Endodermal cell (in vitro differentiated cells): ENCODE data around the gene EBNA1BP2. TPM values are rescaled to one million over a fixed set of nuclear protein-coding genes. Genes with fewer than 3 reads are reported as not detected.

ENCODE experiments used
- DNase-seq: peaks from one replicate; pipeline ENCODE4 v3.0.0-alpha.2; 2017
- H3K27ac ChIP-seq: 2 replicates; pipeline ENCODE4 v1.5.1; 2013; ENCODE audit warnings: mild to moderate bottlenecking, low read depth, low read length, moderate library complexity
- H3K27me3 ChIP-seq: 2 replicates; pipeline ENCODE4 v1.6.1; 2013; ENCODE audit warnings: mild to moderate bottlenecking, low read length, moderate library complexity; ENCODE audit not compliant: insufficient read depth, control insufficient read depth, poor library complexity, severe bottlenecking
- H3K36me3 ChIP-seq: 2 replicates; pipeline ENCODE4 v1.7.0; 2013; ENCODE audit warnings: mild to moderate bottlenecking, low read length, moderate library complexity; ENCODE audit not compliant: control insufficient read depth, insufficient read depth
- H3K4me1 ChIP-seq: one replicate; pipeline ENCODE4 v1.7.0; 2013; ENCODE audit warnings: low read length; ENCODE audit not compliant: control insufficient read depth, insufficient read depth
- H3K4me3 ChIP-seq: 2 replicates; pipeline ENCODE4 v1.5.1; 2013; ENCODE audit warnings: mild to moderate bottlenecking, low read length, moderate library complexity
- H3K9ac ChIP-seq: 2 replicates; pipeline ENCODE4 v1.6.1; 2013; ENCODE audit warnings: mild to moderate bottlenecking, low read length, moderate library complexity; ENCODE audit not compliant: poor library complexity, severe bottlenecking; ENCODE audit errors: extremely low read depth
- H3K9me3 ChIP-seq: 2 replicates; pipeline ENCODE4 v1.6.1; 2013; ENCODE audit warnings: mild to moderate bottlenecking, low read length, moderate library complexity; ENCODE audit not compliant: control insufficient read depth
- H3K27ac Mint-ChIP-seq: 2 replicates; pipeline ENCODE4 v1.8.0; 2020; ENCODE audit warnings: mixed read lengths
- H3K27me3 Mint-ChIP-seq: 2 replicates; pipeline ENCODE4 v1.8.0; 2021; ENCODE audit warnings: mild to moderate bottlenecking, mixed read lengths; ENCODE audit not compliant: insufficient read depth
- H3K36me3 Mint-ChIP-seq: 2 replicates; pipeline ENCODE4 v1.8.0; 2020; ENCODE audit warnings: low read depth, mixed read lengths
- H3K4me1 Mint-ChIP-seq: 2 replicates; pipeline ENCODE4 v1.8.0; 2020; ENCODE audit warnings: mixed read lengths
- H3K4me3 Mint-ChIP-seq: 2 replicates; pipeline ENCODE4 v1.8.0; 2020; ENCODE audit warnings: mild to moderate bottlenecking, moderate library complexity, mixed read lengths
- H3K9me3 Mint-ChIP-seq: 2 replicates; pipeline ENCODE4 v1.8.0; 2020; ENCODE audit warnings: mild to moderate bottlenecking, mixed read lengths
- CTCF ChIP-seq: fragments of 200-600 bp; sonication (generic); conservative IDR thresholded peaks from 2 replicates; pipeline ENCODE4 v1.5.0; 2021; ENCODE audit warnings: antibody characterized with exemption, mild to moderate bottlenecking
- WGBS, 2 experiments: methylation state at CpG; one replicate each; pipeline versions ENCODE4 v1.1.5 to v1.1.7; 2013; ENCODE audit warnings: missing lambda C conversion rate in 2 of 2, mixed read lengths in 1 of 2; ENCODE audit not compliant: insufficient coverage in 1 of 2, insufficient read length in 1 of 2; 5-methylcytosine and 5-hydroxymethylcytosine counted together
- total RNA-seq, 2 donors: library from RNA; stranded (reverse); fragmentation: NEBNext Ultra II Directional in 1 of 2; extraction: Animal tissue kit (Norgen Biotek cat#: 25700) in 1 of 2; gene quantifications; 2 replicates in 1 of 2; 3 replicates in 1 of 2; pipeline ENCODE4 v1.2.1, GENCODE V29; 2021

Gene EBNA1BP2
- total RNA-seq, 2 donors from 2014 or later = 50.2 to 51.7 TPM

DNA sequence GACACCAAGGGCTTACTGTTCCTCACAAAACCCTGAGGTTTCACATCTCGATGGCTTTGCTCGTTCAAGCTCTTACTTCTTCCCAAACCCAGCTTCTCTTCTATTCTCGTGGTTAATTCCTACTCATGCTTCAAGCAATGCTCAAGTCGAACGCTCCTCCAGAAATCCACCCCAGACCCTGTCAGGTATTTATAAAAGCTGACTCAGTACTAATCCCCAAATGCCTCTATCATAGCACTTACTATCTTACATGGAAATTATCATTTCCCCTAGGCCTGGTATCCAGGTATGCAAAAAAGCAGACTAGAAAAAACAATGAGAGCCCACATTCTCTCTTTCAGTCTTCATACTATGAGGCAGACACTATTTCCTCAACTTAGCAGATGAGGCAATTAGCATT, 6.3 kb downstream of the EBNA1BP2 start:
- Mint-ChIP-seq H3K27me3 (no peaks in the 10 kb centered on the region), H3K36me3 (peaks cover 67% of the 10 kb centered on the region), H3K27ac (no peak overlapping the region), H3K9me3 (peaks cover 9% of the 10 kb centered on the region), H3K4me1 (no peaks in the 10 kb centered on the region), H3K4me3 (no peak overlapping the region)
- no peak overlapping the region for H3K4me3 ChIP-seq
- no peaks in the 10 kb centered on the region for H3K27me3 ChIP-seq
- H3K4me1 ChIP-seq = no peaks in the 10 kb centered on the region
- H3K9ac ChIP-seq = no peak overlapping the region
- WGBS, 2 experiments = 91 to 93% methylated on average over 5 of the region's 5 CpGs
- H3K9me3 ChIP-seq = no peaks in the 10 kb centered on the region
- DNase-seq = no peak
- peaks cover 70% of the 10 kb centered on the region for H3K36me3 ChIP-seq
- H3K27ac ChIP-seq = no peak overlapping the region
- TF ChIP-seq CTCF = no peak

DNA sequence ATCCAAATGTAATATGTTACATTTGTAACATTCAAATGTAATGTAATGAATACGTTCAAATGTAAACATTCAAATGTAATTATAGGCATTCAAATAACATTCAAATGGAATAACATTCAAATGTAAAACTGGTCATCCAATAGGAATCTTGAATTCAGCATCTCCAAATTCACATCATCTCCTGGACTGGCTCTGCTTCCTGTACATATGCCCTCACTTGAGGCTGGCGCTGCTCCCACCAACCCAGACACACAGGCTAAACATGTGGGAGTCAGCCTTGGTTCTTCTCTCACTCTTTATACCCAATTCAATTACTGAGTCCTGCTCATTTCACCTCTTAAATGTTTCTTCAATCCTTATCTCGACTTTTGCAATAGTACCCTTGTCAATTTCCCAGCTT, 6.9 kb downstream of the EBNA1BP2 start:
- no peak for DNase-seq
- no peak for TF ChIP-seq CTCF
- WGBS, 2 experiments = 91 to 100% methylated on average over 2 to 3 of the region's 3 CpGs

GRCh38 chr1:43156026-43156425, 16.1 kb downstream of the EBNA1BP2 start:
- WGBS, 2 experiments = 92 to 94% methylated on average over 6 to 7 of the region's 7 CpGs
- H3K4me1 ChIP-seq = no peaks in the 10 kb centered on the region
- no peaks in the 10 kb centered on the region for H3K9me3 ChIP-seq
- Mint-ChIP-seq H3K27ac (no peak overlapping the region), H3K9me3 (no peaks in the 10 kb centered on the region), H3K27me3 (no peaks in the 10 kb centered on the region), H3K36me3 (no peaks in the 10 kb centered on the region), H3K4me1 (no peaks in the 10 kb centered on the region), H3K4me3 (no peak overlapping the region)
- no peak for DNase-seq
- no peak overlapping the region for H3K27ac ChIP-seq
- H3K4me3 ChIP-seq = no peak overlapping the region
- no peak for TF ChIP-seq CTCF
- H3K27me3 ChIP-seq = no peaks in the 10 kb centered on the region
- no peak overlapping the region for H3K9ac ChIP-seq
- no peaks in the 10 kb centered on the region for H3K36me3 ChIP-seq

More for the DNA sequence above, 6.9 kb downstream of the EBNA1BP2 start:
- Histone ChIP-seq H3K27me3 (no peaks in the 10 kb centered on the region), H3K4me1 (no peaks in the 10 kb centered on the region), H3K36me3 (peaks cover 64% of the 10 kb centered on the region), H3K9ac (no peak overlapping the region), H3K27ac (no peak overlapping the region), H3K4me3 (no peak overlapping the region), H3K9me3 (no peaks in the 10 kb centered on the region)
- no peaks in the 10 kb centered on the region for H3K27me3 Mint-ChIP-seq
- H3K4me3 Mint-ChIP-seq = no peak overlapping the region
- H3K36me3 Mint-ChIP-seq = peaks cover 61% of the 10 kb centered on the region
- H3K4me1 Mint-ChIP-seq = no peaks in the 10 kb centered on the region
- peaks cover 6% of the 10 kb centered on the region for H3K9me3 Mint-ChIP-seq
- no peak overlapping the region for H3K27ac Mint-ChIP-seq
